ENCODE measurements around the gene RGS12.

Gene RGS12

GRCh38 chr4:3294401-3295241 is 1.8 kb downstream of the RGS12 start:
- H3K4me3 ChIP-seq (ENCODE audit: control insufficient read depth, low read depth, low read length), result no peak overlapping the region
- no peak for DNase-seq (ENCODE audit: low read depth)
- TF ChIP-seq CTCF (conservative IDR thresholded peaks at IDR 0.05; ENCODE audit: control insufficient read depth, insufficient read depth, low read depth, low read length), result no peak

- no peak for DNase-seq (ENCODE audit: low read depth)
- TF ChIP-seq CTCF (conservative IDR thresholded peaks at IDR 0.05; ENCODE audit: control insufficient read depth, insufficient read depth, low read depth, low read length), result no peak
- no peak overlapping the region for H3K4me3 ChIP-seq (ENCODE audit: control insufficient read depth, low read depth, low read length)
These were observed 3.2 kb downstream of the RGS12 start for GRCh38 chr4:3295837-3296624.

- no peak for TF ChIP-seq CTCF (conservative IDR thresholded peaks at IDR 0.05; ENCODE audit: control insufficient read depth, insufficient read depth, low read depth, low read length)
- no peak for DNase-seq (ENCODE audit: low read depth)
- no peak overlapping the region for H3K4me3 ChIP-seq (ENCODE audit: control insufficient read depth, low read depth, low read length)
These were observed 3.8 kb downstream of the RGS12 start for GRCh38 chr4:3296651-3297050.

- TF ChIP-seq CTCF (conservative IDR thresholded peaks at IDR 0.05; ENCODE audit: control insufficient read depth, insufficient read depth, low read depth, low read length), result no peak
These were observed 4.4 kb downstream of the RGS12 start for GRCh38 chr4:3297066-3297859.

GRCh38 chr4:3299122-3299975 is 6.5 kb downstream of the RGS12 start:
- no peak for DNase-seq (ENCODE audit: low read depth)
- no peak for TF ChIP-seq CTCF (conservative IDR thresholded peaks at IDR 0.05; ENCODE audit: control insufficient read depth, insufficient read depth, low read depth, low read length)
- no peak overlapping the region for H3K4me3 ChIP-seq (ENCODE audit: control insufficient read depth, low read depth, low read length)

More at GRCh38 chr4:3297066-3297859, 4.4 kb downstream of the RGS12 start:
- no peak for DNase-seq (ENCODE audit: low read depth)
- no peak overlapping the region for H3K4me3 ChIP-seq (ENCODE audit: control insufficient read depth, low read depth, low read length)
